ENCODE results near the gene TMEM51. TPM values are rescaled to one million over a fixed set of nuclear protein-coding genes. Genes with fewer than 3 reads are reported as not detected.

The TMEM51 gene
- total RNA-seq, 1 donor from 2014 or later: 0.81 TPM

DNA sequence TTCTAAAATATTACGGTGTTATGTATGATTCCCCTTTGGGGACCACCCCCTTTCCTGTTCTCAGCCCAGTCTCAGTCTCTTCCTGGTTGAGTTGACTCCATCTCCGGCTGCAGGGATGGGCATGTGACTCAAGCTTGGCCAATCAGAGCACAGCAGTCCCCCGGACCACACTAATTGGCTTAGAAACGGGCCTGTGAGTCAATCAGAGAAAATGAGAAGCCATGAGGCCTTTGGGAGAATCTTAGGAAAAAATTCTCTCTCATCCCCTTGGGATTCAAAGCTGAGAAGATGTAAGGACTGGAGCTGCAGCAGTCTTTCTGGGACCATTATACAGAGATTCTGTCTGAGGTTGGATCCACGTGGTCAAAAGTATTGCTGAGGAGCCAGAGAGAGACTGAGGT lies 82.8 kb downstream of the TMEM51 start:
- Mint-ChIP-seq H3K4me1 (ENCODE audit: unreplicated experiment) (no peaks in the 10 kb centered on the region), H3K27me3 (ENCODE audit: unreplicated experiment) (peaks cover 10% of the 10 kb centered on the region), H3K9me3 (ENCODE audit: unreplicated experiment) (no peaks in the 10 kb centered on the region), H3K4me3 (ENCODE audit: unreplicated experiment) (no peak overlapping the region), H3K36me3 (ENCODE audit: unreplicated experiment) (no peaks in the 10 kb centered on the region), H3K27ac (ENCODE audit: unreplicated experiment) (no peak overlapping the region)
- TF ChIP-seq, protein P1, sequence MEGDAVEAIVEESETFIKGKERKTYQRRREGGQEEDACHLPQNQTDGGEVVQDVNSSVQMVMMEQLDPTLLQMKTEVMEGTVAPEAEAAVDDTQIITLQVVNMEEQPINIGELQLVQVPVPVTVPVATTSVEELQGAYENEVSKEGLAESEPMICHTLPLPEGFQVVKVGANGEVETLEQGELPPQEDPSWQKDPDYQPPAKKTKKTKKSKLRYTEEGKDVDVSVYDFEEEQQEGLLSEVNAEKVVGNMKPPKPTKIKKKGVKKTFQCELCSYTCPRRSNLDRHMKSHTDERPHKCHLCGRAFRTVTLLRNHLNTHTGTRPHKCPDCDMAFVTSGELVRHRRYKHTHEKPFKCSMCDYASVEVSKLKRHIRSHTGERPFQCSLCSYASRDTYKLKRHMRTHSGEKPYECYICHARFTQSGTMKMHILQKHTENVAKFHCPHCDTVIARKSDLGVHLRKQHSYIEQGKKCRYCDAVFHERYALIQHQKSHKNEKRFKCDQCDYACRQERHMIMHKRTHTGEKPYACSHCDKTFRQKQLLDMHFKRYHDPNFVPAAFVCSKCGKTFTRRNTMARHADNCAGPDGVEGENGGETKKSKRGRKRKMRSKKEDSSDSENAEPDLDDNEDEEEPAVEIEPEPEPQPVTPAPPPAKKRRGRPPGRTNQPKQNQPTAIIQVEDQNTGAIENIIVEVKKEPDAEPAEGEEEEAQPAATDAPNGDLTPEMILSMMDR (IDR thresholded peaks at IDR 0.05): no peak
- no peak for DNase-seq (ENCODE audit: extremely low spot score, unreplicated experiment)

GRCh38 chr1:15236746-15237145 lies 83.2 kb downstream of the TMEM51 start:
- H3K27ac Mint-ChIP-seq (ENCODE audit: unreplicated experiment): no peak overlapping the region
- TF ChIP-seq, protein P1 (IDR thresholded peaks at IDR 0.05): no peak

DNA sequence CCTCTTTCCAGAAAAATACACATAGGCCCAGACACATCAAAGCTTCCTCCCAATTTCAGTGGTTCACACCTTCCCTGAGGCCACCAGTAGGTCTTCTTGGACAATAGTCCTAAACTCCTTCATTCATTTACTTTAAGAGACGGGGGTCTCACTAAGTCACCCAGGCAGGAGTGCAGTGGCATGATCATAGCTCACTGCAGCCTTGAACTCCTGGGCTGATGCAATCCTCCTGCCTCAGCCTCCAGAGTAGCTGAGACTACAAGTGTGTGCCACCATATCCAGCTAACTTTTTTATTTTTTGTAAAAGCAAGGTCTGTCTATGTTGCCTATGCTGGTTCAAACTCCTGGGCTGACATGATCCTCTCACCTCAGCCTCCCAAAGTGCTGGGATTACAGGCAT lies 85.2 kb downstream of the TMEM51 start:
- DNase-seq (ENCODE audit: extremely low spot score, unreplicated experiment): no peak
- no peaks in the 10 kb centered on the region for H3K36me3 Mint-ChIP-seq (ENCODE audit: unreplicated experiment)
- H3K27ac Mint-ChIP-seq (ENCODE audit: unreplicated experiment): no peak overlapping the region
- no peak overlapping the region for H3K4me3 Mint-ChIP-seq (ENCODE audit: unreplicated experiment)
- H3K27me3 Mint-ChIP-seq (ENCODE audit: unreplicated experiment): peaks cover 19% of the 10 kb centered on the region
- TF ChIP-seq, protein P1 (IDR thresholded peaks at IDR 0.05): no peak
- no peaks in the 10 kb centered on the region for H3K4me1 Mint-ChIP-seq (ENCODE audit: unreplicated experiment)
- no peaks in the 10 kb centered on the region for H3K9me3 Mint-ChIP-seq (ENCODE audit: unreplicated experiment)

More at GRCh38 chr1:15236746-15237145, 83.2 kb downstream of the TMEM51 start:
- peaks cover 10% of the 10 kb centered on the region for H3K27me3 Mint-ChIP-seq (ENCODE audit: unreplicated experiment)
- no peaks in the 10 kb centered on the region for H3K9me3 Mint-ChIP-seq (ENCODE audit: unreplicated experiment)
- DNase-seq (ENCODE audit: extremely low spot score, unreplicated experiment): no peak
- H3K36me3 Mint-ChIP-seq (ENCODE audit: unreplicated experiment): no peaks in the 10 kb centered on the region
- H3K4me1 Mint-ChIP-seq (ENCODE audit: unreplicated experiment): no peaks in the 10 kb centered on the region
- no peak overlapping the region for H3K4me3 Mint-ChIP-seq (ENCODE audit: unreplicated experiment)

GRCh38 chr1:15242766-15243165 lies 89.2 kb downstream of the TMEM51 start:
- Mint-ChIP-seq H3K4me1 (ENCODE audit: unreplicated experiment) (peaks cover 2% of the 10 kb centered on the region), H3K36me3 (ENCODE audit: unreplicated experiment) (no peaks in the 10 kb centered on the region), H3K27ac (ENCODE audit: unreplicated experiment) (no peak overlapping the region), H3K27me3 (ENCODE audit: unreplicated experiment) (peaks cover 45% of the 10 kb centered on the region), H3K9me3 (ENCODE audit: unreplicated experiment) (no peaks in the 10 kb centered on the region), H3K4me3 (ENCODE audit: unreplicated experiment) (no peak overlapping the region)
- TF ChIP-seq, protein P1 (IDR thresholded peaks at IDR 0.05): no peak
- DNase-seq (ENCODE audit: extremely low spot score, unreplicated experiment): peak; percentile 46

- H3K4me3 Mint-ChIP-seq (ENCODE audit: unreplicated experiment): no peak overlapping the region
- peaks cover 3% of the 10 kb centered on the region for H3K4me1 Mint-ChIP-seq (ENCODE audit: unreplicated experiment)
- no peak overlapping the region for H3K27ac Mint-ChIP-seq (ENCODE audit: unreplicated experiment)
- TF ChIP-seq, protein P1 (IDR thresholded peaks at IDR 0.05): no peak
- no peaks in the 10 kb centered on the region for H3K36me3 Mint-ChIP-seq (ENCODE audit: unreplicated experiment)
- peaks cover 50% of the 10 kb centered on the region for H3K27me3 Mint-ChIP-seq (ENCODE audit: unreplicated experiment)
- H3K9me3 Mint-ChIP-seq (ENCODE audit: unreplicated experiment): no peaks in the 10 kb centered on the region
- DNase-seq (ENCODE audit: extremely low spot score, unreplicated experiment): peak; percentile 53
These were observed 89.9 kb downstream of the TMEM51 start for GRCh38 chr1:15243275-15244043.
